ENCODE data around the gene ULK1.
"Not testable (repeated sequence)": the region's sequence is repeated elsewhere in the genome, so short reads cannot be mapped to it uniquely, and the experiment has no call there.

Gene ULK1

GRCh38 chr12:131882804-131883520 is 11.5 kb upstream of the ULK1 start:
- intact Hi-C loops (cut with DNase I) = no loop called here
- peak in 2 of 10 donors; percentile 4 to 49 for DNase-seq

GRCh38 chr12:131883521-131883900 is 10.9 kb upstream of the ULK1 start:
- DNase-seq = peak in 2 of 10 donors; percentile 34 to 45
- intact Hi-C loops (cut with DNase I) = no loop called here

GRCh38 chr12:131885076-131885475 is 9.3 kb upstream of the ULK1 start:
- DNase-seq = peak in 1 of 10 donors; percentile 22
- intact Hi-C loops (cut with DNase I) = not testable (repeated sequence)

- intact Hi-C loops (cut with DNase I) = no loop called here
- no peak for DNase-seq
These were observed 8.8 kb upstream of the ULK1 start for GRCh38 chr12:131885543-131886057.

- peak in 2 of 10 donors; percentile 6 to 30 for DNase-seq
- intact Hi-C loops (cut with DNase I) = not testable (repeated sequence)
These were observed 2.7 kb upstream of the ULK1 start for GRCh38 chr12:131891722-131892121.

GRCh38 chr12:131892711-131893604 is 1.5 kb upstream of the ULK1 start:
- intact Hi-C loops (cut with DNase I) = no loop called here
- DNase-seq = peak in 3 of 10 donors; percentile 64 to 68 (median 68)

GRCh38 chr12:131893605-131894312 is 663 bp upstream of the ULK1 start:
- DNase-seq = peak in 1 of 10 donors; percentile 51
- intact Hi-C loops (cut with DNase I) = loop anchor here (1.0 to 2.0 kb wide), 2 partner anchors 35 to 56 kb away; partner anchors contain the start of genes EP400 and PUS1

GRCh38 chr12:131894981-131895639 is 688 bp downstream of the ULK1 start:
- peak in 4 of 10 donors; percentile 12 to 73 (median 48) for DNase-seq
- intact Hi-C loops (cut with DNase I) = loop anchor here (1.0 to 2.0 kb wide), 2 partner anchors 34 to 54 kb away; partner anchors contain the start of genes EP400 and PUS1

GRCh38 chr12:131895640-131896079 is 1.2 kb downstream of the ULK1 start:
- intact Hi-C loops (cut with DNase I) = loop anchor here (2.0 kb wide), 1 partner anchor 33 kb away; the partner anchor contains the start of gene PUS1
- no peak for DNase-seq

- intact Hi-C loops (cut with DNase I) = no loop called here
- peak; percentile 64 to 96 (median 80) for DNase-seq
These were observed 1.8 kb downstream of the ULK1 start for GRCh38 chr12:131896080-131896810.

- intact Hi-C loops (cut with DNase I) = no loop called here
- DNase-seq = peak; percentile 75 to 97 (median 84)
These were observed 2.4 kb downstream of the ULK1 start for GRCh38 chr12:131896811-131897270.

GRCh38 chr12:131897276-131897675 is 2.9 kb downstream of the ULK1 start:
- DNase-seq = peak in 3 of 10 donors; percentile 63 to 76 (median 66)
- intact Hi-C loops (cut with DNase I) = no loop called here

- DNase-seq = peak in 3 of 10 donors; percentile 74 to 80 (median 75)
- intact Hi-C loops (cut with DNase I) = no loop called here
These were observed 3.5 kb downstream of the ULK1 start for GRCh38 chr12:131897875-131898274.

- intact Hi-C loops (cut with DNase I) = no loop called here
- DNase-seq = peak in 1 of 10 donors; percentile 81
These were observed 6.0 kb downstream of the ULK1 start for GRCh38 chr12:131900397-131900796.

- intact Hi-C loops (cut with DNase I) = no loop called here
- peak in 1 of 10 donors; percentile 84 for DNase-seq
These were observed 7.3 kb downstream of the ULK1 start for GRCh38 chr12:131901431-131902331.

- intact Hi-C loops (cut with DNase I) = no loop called here
- DNase-seq = peak in 1 of 10 donors; percentile 77
These were observed 8.2 kb downstream of the ULK1 start for GRCh38 chr12:131902332-131903241.

Measured in posterior cingulate gyrus (tissue), 11 donors.